HG03378 (cell line): ENCODE results near the gene SLC52A1.
"Not testable (repeated sequence)": the region's sequence is repeated elsewhere in the genome, so short reads cannot be mapped to it uniquely, and the experiment has no call there.

ENCODE experiments used
- ATAC-seq: cut with Tn5 transposase; IDR thresholded peaks from one replicate; pipeline ENCODE4 v1.9.1; 2021; ENCODE audit warnings: mild to moderate bottlenecking, moderate library complexity; ENCODE audit not compliant: unreplicated experiment

Gene SLC52A1

GRCh38 chr17:5035315-5035714 lies at the start of gene SLC52A1:
Gene SLC52A1 (minus strand): TSS chr17:5035426. CDS start chr17:5034606, 820 bp downstream.
- no peak for ATAC-seq

GRCh38 chr17:5080591-5080990 lies 45.4 kb upstream of the SLC52A1 start:
- no peak for ATAC-seq

DNA sequence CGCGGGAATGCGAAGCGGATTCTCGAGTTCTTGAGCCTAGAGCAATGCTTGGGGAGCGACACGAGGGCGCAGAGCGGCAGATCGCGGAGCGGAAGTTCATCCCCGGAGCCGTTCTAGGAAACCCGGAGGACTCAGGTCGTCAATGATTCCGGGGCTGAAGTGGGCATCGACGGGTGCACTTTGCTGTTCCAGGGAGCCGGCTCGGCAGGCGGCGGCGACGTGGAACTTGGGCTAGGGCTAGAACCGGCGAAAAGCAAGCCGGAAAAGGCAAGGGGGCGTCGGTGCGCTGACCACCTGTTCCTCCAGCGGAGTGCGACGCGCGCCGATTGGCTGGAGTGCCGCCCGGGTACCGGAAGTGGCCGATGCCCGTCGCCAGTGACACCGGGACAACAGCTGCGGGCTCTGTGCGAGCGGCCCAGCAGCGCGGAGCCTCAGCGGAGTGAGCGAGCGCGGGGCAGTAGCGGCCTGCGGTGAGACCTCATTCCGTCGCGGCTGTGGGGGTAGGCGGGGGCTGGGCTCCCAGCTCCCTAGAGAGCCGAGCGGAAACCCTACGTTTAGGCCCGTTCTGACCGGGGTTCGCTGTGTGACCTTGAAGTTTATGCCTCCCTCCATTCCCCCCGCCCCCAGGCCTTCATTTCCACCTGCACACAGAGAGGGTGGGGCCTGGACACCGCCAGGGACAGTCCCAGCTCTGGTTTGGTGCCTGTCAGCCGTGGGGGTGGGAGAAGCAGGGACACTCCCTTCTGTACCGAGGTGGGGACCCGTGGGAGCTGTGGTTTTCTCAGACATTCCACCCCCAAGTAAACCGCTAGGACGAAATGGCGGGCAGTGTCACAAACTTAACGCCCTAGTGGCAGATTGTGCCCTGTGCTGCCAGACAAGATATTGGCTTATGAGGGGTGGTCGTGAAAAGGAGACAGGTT lies 43.1 kb upstream of the SLC52A1 start, which contains the start of gene ZFP3:
ZFP3 (plus strand) TSS at position 362 of the 923 bp plus-strand sequence. CDS start 13,038 bp downstream, outside the sequence.
- ATAC-seq: peak; percentile 62

DNA sequence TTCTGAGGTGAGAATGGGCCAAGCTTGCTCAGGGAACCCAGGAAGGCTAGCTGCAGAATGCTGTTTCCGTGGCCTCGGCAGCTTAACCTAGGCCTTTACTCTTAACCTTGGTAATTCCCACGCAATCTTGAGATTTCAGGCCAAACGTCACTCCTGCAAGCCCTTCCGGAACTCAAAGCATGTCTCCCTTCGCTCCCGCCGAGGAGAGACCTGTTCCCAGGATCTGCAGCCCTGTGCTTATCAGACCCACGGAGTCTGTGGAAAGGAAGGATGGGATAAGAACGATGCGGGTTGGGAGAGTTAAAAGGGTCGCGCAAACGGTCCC lies 42.5 kb upstream of the SLC52A1 start:
- no peak for ATAC-seq

GRCh38 chr17:5077275-5077674 lies 42.0 kb upstream of the SLC52A1 start:
- ATAC-seq: not testable (repeated sequence)

DNA sequence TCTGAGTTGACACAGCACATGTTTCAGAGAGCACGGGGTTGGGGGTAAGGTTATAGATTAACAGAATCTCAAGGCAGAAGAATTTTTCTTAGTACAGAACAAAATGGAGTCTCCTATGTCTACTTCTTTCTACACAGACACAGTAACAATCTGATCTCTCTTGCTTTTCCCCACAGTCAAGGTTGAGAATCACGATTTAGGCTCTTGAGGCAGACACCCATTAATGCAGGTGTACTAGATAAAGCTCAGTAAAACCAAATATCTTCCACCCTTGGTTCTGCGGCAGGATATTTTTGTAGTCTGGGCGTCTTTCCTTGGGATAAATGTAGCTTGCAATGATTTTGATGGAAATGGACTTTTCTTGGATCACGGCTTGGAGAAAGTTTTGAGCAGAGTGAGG lies 40.2 kb upstream of the SLC52A1 start:
- not testable (repeated sequence) for ATAC-seq

GRCh38 chr17:5069724-5070123 lies 34.5 kb upstream of the SLC52A1 start:
- no peak for ATAC-seq

GRCh38 chr17:5068236-5068635 lies 33.0 kb upstream of the SLC52A1 start:
- ATAC-seq: no peak

DNA sequence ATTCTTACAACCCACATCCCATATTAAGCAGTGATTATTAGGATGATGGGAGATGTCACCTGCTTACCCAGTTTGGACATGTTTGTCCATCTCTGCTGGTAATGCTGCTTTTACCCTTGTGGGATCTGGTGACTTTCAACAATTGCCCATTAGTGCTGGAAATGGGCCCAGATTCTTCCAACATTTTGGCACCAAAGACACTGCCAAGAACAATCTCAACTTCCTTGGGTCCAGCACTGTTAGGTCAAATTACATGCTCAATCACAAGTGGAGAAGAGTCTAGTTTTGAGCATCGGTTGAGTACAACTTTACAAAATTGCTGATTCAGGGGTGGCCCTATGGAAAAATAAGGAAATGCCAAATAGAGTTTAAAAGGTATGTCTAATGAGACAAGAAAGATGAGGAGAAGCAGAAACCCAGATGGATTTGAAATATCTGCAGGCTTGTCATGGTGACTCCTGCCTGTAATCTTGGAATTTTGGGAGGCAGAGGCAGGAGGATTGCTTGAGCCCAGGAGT lies 30.1 kb upstream of the SLC52A1 start:
- no peak for ATAC-seq

GRCh38 chr17:5055543-5055942 lies 20.3 kb upstream of the SLC52A1 start:
- no peak for ATAC-seq

GRCh38 chr17:5050278-5050677 lies 15.1 kb upstream of the SLC52A1 start:
- no peak for ATAC-seq

DNA sequence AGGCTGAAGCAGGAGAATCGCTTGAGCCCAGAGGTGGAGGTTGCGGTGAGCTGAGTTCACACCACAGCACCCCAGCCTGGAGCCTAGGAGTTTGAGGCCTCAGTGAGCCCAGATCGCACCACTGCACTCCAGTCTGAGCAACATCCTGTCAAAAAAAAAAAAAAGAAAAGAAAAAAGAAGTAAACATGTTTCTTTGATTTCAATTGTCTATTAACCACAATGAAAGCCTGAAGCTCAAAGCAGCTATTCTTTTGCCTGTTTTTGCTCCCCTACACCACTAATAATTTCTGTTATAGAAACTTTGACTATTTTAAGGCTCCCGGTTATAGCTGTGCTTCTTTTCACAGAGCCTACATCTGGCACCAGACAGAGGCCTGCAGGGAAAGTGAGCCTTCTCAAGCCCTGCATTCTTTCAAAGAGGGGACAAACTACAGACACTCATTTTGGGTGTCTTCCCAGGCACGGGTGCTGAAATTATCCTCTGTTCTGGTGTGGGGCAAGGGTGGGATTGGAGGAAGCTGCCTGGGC lies 14.2 kb upstream of the SLC52A1 start:
- ATAC-seq: no peak

GRCh38 chr17:5047446-5047845 lies 12.2 kb upstream of the SLC52A1 start:
- ATAC-seq: no peak

DNA sequence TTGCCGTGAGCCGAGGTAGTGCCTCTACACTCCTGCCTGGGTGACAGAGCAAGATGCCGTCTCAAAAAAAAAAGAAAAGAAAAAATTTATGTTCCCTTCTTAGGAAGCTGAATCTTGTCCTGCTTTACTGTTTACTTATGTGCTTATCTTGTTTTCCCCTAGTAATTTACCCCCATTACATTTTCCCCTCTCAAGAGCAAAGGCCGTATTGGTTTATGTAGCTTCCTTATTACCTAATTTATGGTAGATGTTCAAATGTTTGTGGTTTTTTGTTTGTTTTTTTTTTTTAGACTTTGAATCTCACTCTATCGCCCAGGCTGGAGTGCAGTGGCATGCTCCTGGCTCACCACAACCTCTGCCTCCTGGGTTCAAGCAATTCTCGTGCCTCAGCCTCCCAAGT lies 10.3 kb upstream of the SLC52A1 start:
- no peak for ATAC-seq

DNA sequence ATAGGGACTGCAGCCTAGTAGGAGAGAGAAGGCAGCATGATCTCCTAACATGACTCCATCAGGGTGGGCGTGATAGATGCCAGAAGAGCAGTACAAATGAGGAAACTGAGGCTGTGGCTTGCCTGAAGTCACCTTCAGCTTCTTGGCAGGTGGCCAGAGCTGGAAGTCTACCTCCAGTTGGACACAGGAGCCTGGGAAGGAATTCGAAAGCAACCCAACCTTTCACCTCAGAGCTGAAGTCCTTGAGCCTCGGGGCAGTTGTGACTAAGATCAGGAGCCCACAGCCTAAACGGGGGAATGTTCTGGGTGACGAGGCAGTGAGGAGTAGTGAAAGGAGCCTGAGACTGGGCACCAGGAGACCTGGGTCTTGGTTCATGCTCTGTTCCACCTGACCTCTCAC lies 9.4 kb upstream of the SLC52A1 start:
- no peak for ATAC-seq

DNA sequence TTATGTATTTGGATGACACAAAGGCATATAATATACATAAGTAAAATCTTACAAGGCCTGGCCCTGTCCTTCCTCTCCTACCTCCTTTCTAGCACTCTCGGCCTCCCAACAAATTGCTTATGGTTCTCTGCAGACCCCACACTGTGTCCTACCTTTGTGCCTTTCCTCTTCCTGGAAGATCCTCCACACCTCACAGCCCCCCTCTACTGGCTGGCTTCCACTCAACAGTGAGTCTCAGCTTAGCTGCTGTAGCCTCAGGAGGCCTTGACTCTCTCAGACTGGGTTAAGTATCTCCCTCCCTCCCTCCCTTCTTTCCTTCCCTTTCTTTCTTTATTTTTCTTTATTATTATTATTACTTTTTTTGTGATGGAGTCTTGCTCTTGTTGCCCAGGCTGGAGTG lies 8.3 kb upstream of the SLC52A1 start:
- ATAC-seq: no peak

DNA sequence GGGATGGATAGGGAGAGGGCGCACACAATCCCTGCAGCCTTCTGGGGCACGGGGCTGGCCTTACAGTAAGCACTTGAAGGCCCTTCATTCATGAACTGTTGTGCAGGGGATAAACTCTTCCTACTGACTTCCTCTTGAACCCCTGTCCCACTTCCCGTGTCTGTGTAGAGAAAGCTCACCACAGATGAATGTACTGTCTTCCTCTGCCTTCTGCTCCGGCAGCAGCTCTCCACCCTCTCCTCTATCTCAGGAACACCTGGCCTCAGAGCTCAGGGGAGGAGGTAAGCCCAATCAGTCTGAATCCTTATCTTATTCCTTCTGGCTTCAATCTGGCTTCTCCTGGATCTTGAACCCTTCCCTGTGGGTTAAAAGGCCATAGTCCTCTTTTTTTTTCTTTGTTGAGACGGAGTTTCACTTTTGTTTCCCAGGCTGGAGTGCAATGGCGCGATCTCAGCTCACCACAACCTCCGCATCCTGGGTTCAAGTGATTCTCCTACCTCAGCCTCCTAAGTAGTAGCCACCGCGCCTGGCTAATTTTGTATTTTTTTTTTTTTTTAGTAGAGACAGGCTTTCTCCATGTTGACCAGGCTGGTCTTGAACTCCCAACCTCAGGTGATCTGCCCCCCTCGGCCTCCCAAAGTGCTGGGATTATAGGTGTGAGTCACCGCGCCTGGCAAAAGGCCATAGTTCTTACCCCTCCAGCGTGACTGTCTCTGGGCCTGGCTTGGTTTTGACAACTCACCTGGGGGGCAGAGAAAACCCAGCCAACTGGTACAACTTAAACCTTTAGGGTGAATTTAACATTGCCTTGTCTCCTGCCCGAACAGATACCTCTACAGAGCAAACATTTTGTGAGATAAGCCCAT lies 7.2 kb upstream of the SLC52A1 start:
- ATAC-seq: no peak

- no peak for ATAC-seq
These were observed 575 bp downstream of the SLC52A1 start for GRCh38 chr17:5034651-5035050.

DNA sequence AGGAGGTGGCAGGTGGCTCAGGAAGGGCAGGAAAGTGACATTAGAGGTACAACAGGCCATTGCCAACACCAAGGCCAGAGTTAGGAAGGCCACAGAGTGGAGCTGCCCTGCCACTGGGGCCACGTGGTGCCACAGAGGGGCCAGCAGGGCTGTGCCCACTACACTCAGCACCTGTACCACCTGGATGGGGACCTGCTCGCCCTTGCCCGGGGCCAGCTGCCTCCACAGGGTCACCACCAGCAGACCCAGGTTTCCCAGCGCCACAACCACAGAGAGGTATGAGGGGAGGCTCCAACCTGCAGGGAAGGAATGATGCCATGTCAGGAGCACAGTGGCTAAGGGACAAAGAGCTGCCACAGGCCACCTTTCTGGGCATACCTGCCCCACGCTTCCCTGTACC lies 1.2 kb downstream of the SLC52A1 start:
- no peak for ATAC-seq

GRCh38 chr17:5033352-5034015 lies 1.7 kb downstream of the SLC52A1 start:
- ATAC-seq: no peak

DNA sequence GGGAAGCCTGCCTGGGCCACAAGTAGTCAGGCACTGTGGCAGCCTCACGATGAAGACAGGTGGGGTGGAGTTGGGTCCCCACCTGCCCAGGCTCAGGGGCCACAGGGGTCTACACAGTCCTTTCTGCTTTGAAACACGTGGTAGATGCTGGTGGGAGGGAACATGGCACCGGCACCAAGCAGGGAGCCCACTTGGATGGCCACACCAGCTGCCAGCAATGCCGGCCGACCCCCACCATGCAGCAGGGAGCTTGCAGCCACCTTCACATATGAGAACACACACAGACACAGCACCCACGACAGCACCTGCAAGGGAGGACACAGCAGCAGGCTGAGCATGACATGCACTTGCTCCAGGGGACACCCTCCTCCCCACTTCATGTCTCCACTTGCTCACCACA lies 2.4 kb downstream of the SLC52A1 start:
- ATAC-seq: no peak
